ENCODE results near the gene SLC7A5. TPM values are rescaled to one million over a fixed set of nuclear protein-coding genes. Genes with fewer than 3 reads are reported as not detected.
"Not testable (repeated sequence)": the region's sequence is repeated elsewhere in the genome, so short reads cannot be mapped to it uniquely, and the experiment has no call there.

SLC7A5 gene
- total and polyA plus RNA-seq, 2 of the 4 experiments (the other 2 are of a cell fraction) = 11.3 to 101 TPM

DNA sequence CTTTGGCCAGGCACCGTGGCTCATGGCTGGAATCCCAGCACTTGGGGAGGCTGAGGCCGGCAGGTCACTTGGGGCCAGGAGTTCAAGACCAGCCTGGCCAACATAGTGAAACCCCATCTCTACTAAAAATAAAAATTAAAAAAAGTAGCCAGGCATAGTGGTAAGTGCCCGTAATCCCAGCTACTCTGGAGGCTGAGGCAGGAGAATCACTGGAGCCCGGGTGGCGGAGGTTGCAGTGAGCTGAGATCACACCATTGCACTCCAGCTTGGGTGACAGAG is 43.5 kb downstream of the SLC7A5 start:
- H2BK20ac ChIP-seq (ENCODE audit: low read depth, low read length); H4K91ac ChIP-seq (ENCODE audit: insufficient read depth, low read depth, low read length); in situ Hi-C loops (cut with MboI; ENCODE audit: low sequenced_read_pairs); H2AK9ac ChIP-seq (replicated peaks; ENCODE audit: low read depth, low read length, poor library complexity); H3K79me1 ChIP-seq (ENCODE audit: low read depth in 1 of 2, low read length in 2 of 2); BruUV-seq (replicated peaks); ATAC-seq (ENCODE audit: low read depth); CTCF ChIA-PET; POLR2A ChIA-PET (ENCODE audit: unreplicated experiment); intact Hi-C loops (cut with micrococcal nuclease); H3K27ac ChIP-seq (ENCODE audit: insufficient read depth, low read length); dilution Hi-C loops (cut with HindIII; ENCODE audit: low sequenced_read_pairs, unreplicated experiment); H2BK5ac ChIP-seq (ENCODE audit: low read depth, low read length, poor library complexity, severe bottlenecking); H3K9me3 ChIP-seq (ENCODE audit: control insufficient read depth, insufficient read depth, low read length); H2BK15ac ChIP-seq (ENCODE audit: low read depth, low read length); H3K23ac ChIP-seq (ENCODE audit: low read depth, low read length); H3K9me1 ChIP-seq (ENCODE audit: insufficient read depth, low read length); H3K9ac ChIP-seq (ENCODE audit: low read depth, low read length); H3K56ac ChIP-seq (ENCODE audit: extremely low read depth, insufficient read depth, low read length); H2BK120ac ChIP-seq (ENCODE audit: low read depth, low read length); H3K27me3 ChIP-seq (ENCODE audit: control insufficient read depth, insufficient read depth, low read length); H2AK5ac ChIP-seq (ENCODE audit: low read depth, low read length); H3K14ac ChIP-seq (replicated peaks; ENCODE audit: low read depth, low read length); H3K4me3 ChIP-seq (ENCODE audit: insufficient read depth, low read depth, low read length); H2AFZ ChIP-seq (replicated peaks; ENCODE audit: low read length, poor library complexity); H4K5ac ChIP-seq (ENCODE audit: low read depth, low read length); H3K4me1 ChIP-seq (ENCODE audit: control insufficient read depth, insufficient read depth, low read length); H4K8ac ChIP-seq (ENCODE audit: low read depth in 2 of 2, low read length in 2 of 2); H3K18ac ChIP-seq (ENCODE audit: low read depth, low read length); H3K4me2 ChIP-seq (ENCODE audit: low read depth, low read length); H3K4ac ChIP-seq (ENCODE audit: low read depth, low read length); DNase-seq: not testable (repeated sequence)
- Histone ChIP-seq H4K20me1 (ENCODE audit: insufficient read depth, low read length) (peaks cover 12% of the 10 kb centered on the region), H3K36me3 (ENCODE audit: control insufficient read depth, insufficient read depth, low read length) (peaks cover 12% of the 10 kb centered on the region)
- whole genome bisulfite sequencing, 2 experiments (ENCODE audit: extremely low coverage in 2 of 2, insufficient read length in 1 of 2) = no CpG with 5 or more reads among the region's 5 CpGs
